Endothelial cell of hepatic sinusoid (primary cell): ENCODE measurements around the gene TRIM44.

Experiments used
- in situ Hi-C: cut with HindIII; loops from 2 replicates; pipeline ENCODE4 v1.10.0; 2017; ENCODE audit warnings: low sequenced_read_pairs

The TRIM44 gene

DNA sequence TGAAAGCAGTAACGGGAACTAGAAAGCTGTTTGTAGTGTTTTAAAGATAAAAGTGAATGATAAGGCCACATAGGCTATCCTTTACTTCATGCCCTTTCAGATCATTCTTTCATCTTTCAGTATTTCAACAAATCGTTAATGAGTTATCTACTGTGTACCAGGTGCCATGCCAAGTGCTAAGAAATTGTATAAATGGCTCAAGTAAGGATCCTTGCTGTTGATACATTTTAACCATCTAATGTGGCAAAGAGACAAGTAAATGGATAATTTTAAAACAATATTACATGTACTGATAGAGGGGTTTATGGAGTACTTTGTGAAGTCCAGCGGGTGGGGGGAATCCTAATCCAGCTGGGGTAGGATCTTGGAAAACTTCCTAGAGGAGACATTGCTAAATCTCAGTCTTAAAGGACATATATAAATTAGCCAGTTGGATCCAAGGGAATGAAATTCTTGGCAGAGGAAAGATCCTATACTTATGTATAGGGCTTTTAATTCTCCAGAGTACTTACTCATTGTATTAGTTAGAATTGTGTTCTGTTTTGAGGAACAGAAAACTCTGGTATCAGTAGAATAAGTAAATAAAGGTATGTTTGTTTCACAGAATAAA is 119.4 kb downstream of the TRIM44 start:
- in situ Hi-C loops = no loop called here

DNA sequence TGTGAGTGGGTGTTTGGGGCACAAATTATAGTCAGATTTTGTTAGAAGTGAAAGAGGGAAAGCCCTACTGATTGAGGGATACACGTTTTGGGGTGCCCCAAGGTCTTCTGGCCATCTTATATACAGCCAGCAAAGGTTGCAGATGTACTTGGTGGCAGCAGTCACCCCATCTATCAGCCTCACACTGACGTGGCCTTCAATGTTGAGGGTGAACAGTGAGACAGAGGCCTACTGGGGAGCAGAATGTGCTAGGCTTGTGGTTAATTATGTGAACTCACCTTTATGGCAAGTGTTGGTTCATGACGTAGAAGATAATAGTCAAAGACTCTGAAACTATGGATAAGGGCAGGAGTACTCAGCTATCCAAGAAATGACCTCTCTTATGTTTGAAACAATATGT is 121.2 kb downstream of the TRIM44 start:
- in situ Hi-C loops = no loop called here

DNA sequence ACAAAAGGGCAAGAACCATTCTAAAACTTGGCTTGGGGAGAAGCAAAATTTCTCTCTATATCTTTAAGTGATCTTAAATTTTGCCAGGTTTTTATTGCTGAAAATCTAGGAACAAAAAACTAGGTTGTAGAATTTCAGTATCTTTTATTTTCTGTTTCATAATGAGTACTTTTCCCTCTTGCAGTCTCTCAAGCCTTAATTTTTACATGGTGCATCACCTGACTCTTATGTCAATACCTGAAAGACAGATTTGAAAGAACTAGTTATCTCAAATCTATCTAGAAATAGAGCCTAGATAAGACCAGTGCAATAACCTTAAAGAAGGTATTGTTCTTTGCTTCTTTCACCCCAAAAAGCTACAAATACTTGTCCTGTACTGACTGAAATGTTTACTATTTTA is 122.1 kb downstream of the TRIM44 start:
- in situ Hi-C loops = no loop called here

DNA sequence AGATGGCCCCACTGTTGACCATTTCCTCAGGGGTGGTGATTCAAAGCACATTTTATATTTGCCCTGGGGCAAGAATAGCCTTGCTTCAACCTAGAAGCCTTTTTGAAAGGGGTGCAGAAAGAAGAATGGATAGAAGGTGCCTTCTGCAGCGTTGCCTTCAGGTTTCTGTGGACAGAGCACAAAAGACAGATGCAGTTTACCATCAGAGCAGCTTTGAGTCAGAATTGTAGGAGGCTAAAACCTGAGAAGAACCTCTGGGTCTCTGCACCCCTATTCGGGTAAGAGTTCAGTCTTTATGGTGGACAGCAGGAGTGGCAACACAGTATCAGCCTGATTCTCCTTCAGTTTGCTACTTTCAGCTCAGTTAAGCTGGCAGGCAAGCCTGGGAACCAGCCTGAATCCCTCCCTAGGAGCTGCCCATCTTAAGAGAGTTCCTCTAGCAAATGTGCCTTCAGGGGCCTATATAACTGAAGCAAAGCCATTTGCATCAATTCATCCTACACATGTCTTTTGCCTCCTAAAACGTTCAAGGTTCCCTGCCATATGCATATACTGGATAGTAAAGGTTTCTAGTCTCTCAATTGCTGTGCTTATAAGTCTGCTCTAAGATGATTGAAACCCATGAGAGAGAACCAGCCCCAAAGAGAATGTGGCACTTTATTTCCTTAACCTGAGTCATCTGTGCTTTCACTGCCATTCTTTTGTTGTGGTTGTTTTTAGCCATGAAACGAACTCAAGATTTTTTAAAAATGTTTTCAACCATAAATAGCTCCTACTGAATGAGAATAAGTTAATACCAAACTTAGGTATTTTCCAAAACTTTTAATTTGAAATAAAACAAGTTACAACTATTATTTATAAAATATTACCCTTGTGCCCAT is 123.0 kb downstream of the TRIM44 start:
- in situ Hi-C loops = no loop called here

DNA sequence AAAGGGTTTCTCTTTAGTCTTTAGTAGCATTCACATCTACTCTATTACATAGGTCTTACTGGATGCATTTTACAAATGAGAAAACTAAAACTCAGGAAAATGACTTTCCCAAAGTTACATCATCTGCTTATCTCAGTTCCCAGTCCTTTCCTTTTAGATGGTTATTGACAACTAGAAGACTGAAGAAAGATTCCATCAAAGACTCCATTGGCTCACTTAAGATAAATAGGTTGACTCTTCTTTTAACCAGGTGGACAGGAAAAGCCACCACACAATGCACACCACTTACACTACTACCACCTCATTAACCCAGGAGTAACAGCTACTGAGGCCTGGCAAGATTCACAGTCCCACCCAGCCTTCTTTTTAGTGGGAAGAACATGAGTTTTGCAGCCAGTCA is 123.6 kb downstream of the TRIM44 start:
- in situ Hi-C loops = no loop called here

DNA sequence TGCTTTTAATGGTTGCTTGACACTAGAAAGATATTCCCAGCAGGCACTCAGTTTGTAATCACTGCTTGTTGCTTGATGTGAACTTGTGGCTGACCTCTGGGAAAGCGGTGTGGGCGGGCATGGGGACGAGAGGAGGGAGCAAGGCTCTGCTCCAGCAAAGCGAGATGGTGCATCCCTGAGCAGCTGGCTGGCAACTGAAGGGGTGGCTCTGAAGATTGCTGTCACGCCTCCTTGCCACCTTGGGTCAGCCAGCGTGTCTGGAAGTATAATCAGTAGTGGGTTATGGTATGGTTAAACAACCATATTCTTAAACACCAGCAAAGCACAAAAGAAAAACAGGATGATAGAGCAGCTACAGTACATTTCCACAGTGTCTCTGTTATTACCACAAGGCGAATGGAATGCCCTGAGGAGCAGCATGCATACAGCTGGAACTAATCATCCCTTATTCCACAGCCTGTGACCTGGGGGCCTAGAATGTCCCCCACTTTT is 124.5 kb downstream of the TRIM44 start:
- in situ Hi-C loops = no loop called here

DNA sequence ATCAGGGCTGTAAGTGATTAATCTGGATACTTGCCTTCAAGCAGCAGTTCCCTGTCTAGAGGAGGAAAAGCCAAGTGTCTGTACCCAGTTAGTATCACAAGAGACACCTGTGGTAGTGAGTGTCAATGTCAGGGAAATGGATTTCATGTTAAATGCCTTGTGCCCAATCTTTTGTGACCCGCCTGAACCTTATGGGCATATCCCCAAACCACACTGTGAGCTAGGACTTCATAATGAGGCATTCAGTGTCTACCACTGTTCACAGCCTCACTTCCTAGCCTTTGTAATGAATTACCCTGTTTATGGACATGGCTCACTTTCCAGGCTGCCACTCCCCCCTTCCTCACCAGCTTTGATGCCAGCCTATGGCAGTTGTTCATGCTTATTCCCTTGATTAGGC is 125.1 kb downstream of the TRIM44 start:
- in situ Hi-C loops = no loop called here

DNA sequence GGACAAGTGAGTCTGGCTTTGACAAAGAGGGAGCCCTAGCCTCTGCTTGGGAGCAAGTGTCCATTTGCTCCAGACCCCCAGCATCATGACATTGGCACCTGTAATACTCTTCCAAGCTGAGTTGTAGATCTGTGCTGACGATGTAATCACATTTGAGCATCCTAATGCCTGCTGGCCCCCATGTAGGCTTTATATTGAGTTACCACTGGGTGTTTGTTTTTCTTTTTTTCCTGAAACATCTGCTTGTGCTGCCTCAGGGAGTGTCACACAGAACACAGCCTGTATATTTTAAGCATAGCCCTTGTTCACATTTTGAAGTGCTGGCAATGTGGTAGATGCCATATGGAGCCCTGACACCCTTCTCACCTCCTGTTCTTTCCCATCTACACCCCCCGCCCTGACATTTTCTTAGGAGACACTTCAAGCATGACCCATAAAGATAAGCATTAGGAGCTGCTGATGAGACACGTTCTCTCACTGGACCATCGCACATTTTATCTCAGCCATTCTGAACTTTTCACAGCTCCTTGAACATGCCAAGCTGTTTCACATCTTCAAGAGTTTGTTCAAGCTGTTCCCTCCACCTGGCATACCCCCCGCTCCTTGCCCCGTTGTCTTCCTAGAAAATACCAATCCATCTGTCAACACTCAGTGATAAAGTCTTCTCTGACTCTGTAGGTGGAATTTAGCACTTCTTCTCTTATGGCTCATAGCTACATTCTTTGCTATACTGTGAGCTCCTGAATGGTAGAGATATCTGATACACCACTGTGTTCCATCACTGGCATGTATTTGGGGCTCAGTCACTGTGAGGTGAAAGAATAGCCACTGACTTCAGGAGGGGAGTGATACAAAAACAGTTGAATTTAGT is 128.7 kb downstream of the TRIM44 start:
- in situ Hi-C loops = no loop called here

DNA sequence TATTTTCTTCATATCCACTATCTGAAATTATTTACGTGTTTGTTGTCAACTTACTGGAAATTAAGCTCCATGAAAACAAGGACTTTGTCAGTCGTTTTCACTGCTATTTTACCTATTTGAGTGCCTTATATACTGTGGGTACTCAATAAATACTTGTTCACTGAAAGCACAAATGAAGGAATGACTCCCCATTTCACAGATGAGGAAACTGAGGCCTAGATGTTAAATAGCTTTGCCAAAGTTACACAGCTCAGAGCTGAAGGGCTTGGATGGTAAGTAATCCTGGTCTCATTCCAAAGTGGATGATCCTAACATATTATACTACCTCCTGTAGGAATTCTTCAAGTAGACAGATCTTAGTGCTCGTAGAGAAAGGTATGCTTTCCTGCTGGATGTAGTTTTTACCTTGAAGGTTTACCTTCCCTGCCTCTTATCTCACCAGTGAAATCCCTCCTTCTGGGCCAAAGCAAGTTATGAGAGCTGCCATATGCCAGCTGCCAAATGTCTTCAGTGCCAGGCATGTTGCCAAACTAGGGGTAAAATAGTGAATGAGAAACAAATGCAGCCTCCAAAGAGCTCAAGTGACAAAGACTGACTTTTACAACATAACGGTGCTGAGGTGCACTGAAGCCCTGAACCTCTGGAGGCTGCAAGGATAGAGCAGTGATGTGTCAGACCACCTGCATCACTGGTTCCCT is 129.7 kb downstream of the TRIM44 start:
- in situ Hi-C loops = no loop called here

DNA sequence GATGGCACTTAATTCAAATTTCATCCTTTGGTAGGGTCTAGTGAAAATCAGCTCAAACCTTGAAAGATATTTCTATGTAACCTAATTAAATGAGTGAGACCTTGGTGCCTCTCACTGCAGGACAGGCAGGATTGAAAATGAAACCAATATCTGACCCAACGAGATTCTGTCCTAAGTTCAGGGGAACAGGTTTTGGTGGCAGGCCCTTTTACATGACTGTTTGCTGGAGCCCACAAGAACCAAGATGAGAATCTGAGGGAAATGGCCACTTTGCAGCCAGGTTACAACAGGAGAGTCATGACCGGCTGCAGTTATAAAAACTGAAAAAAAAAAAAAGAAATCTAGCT is 130.2 kb downstream of the TRIM44 start:
- in situ Hi-C loops = no loop called here

DNA sequence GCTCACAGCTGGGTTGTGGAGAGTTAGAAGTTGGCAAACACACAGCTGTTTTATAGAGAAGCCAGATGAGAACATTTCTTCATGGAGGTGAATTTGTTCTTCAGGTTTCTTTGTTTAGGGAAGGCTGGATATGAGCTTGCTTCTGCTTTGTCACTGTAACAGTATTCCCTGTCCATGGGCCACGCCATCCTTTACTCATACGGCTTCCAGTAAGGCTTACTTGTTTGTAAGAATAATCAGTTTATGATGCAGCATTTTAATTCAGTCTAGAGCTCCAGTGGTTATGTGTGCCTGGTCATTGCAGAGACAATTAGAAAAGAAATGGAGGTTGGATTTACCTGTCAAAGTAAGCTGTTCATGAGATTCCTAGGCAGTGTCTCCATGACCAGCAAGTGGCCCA is 131.8 kb downstream of the TRIM44 start:
- in situ Hi-C loops = no loop called here

DNA sequence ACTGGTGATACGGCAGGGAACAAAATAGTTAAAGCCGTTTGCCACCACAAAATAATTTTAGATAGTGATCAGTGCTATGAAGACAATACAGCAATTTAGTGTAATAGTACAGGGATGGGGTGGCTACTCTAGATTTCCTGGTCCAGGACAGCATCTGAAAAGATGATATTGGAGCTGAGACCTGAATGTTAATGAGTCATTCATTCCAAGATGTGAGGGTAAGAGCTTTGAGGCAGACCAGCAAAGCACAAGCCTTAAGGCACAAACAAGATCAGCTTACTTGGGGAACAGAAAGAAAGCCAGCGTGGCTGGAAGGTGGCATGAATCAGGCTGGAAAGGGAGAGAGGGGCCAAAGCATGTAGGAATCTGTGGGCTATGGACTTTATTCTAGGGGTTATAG is 132.3 kb downstream of the TRIM44 start:
- in situ Hi-C loops = no loop called here

DNA sequence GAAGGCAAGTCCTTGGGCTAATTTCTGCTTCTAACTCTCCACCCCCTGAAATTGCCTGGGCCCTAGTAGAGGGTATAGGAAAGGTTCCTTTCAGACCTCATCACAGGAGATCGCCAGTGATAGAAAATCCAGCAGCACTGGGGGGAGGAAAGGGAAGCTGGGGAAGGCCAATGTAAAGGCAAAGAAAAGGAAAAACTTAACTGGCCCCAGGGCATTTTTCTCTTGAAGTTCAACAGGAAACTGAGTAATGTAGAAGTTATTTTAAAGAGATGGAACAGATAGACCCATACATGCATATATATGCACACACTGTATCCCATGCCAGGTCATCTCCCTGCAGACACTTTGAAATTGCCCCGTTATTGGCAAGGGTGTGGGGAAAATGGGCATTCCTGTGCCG is 134.0 kb downstream of the TRIM44 start:
- in situ Hi-C loops = no loop called here

DNA sequence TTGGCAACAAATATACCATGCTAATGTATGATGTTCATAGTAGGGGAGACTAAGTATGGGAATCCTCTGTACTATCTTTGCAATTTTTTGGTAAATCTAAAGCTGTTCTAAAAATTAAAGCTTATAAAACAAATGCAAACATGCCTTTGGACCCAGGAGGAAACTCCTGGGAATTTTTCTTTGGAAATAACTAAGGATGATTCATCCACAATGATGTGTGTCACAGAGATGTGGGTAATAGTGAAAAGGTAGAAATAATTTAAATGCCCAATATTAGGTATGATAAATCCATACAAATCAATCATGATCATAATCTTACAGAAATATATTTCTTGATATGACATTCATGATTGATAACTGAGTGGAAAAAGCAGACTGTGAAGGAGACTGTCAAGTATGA is 135.8 kb downstream of the TRIM44 start:
- in situ Hi-C loops = no loop called here

DNA sequence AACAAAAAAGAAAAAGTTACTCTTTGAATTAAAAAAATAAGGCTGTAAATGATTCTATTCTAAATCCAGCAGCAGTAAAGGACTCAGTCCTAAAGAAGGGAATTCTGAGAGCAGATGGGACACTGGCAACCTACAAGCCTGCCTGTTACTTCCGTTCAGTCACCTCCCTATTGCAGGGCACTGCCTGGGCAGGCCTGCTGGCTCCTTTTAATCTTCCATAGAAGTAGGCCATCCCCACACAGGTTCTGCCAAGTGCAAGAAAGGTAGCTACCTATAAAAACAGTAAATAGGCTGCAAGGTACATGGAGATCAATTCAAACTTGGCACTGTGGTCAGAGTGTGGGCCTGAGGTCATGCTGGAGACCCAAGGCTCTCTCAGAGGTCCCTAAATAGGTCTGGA is 136.4 kb downstream of the TRIM44 start:
- in situ Hi-C loops = no loop called here

DNA sequence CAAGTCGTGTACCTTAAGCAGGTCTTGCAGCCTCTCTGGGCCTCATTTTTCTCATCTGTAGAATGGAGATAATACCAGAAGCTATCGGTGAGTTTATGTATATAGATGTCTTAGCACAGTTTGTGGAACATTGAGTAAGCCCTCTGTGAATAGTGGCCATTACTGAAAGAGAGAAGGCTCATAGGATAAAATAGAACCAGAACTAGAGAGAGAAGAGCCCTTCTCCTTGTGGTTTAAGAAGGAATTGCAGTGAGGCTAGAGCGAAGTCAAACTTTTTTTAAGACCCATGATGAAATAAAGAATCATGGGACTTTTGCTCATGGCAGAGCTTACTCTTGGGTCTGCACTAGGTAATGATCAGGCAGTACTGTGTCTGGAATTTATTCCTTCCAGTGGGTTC is 137.1 kb downstream of the TRIM44 start:
- in situ Hi-C loops = loop anchor here (5.0 to 25.0 kb wide), 2 partner anchors 58 to 162 kb away; no protein-coding TSS in a partner anchor

DNA sequence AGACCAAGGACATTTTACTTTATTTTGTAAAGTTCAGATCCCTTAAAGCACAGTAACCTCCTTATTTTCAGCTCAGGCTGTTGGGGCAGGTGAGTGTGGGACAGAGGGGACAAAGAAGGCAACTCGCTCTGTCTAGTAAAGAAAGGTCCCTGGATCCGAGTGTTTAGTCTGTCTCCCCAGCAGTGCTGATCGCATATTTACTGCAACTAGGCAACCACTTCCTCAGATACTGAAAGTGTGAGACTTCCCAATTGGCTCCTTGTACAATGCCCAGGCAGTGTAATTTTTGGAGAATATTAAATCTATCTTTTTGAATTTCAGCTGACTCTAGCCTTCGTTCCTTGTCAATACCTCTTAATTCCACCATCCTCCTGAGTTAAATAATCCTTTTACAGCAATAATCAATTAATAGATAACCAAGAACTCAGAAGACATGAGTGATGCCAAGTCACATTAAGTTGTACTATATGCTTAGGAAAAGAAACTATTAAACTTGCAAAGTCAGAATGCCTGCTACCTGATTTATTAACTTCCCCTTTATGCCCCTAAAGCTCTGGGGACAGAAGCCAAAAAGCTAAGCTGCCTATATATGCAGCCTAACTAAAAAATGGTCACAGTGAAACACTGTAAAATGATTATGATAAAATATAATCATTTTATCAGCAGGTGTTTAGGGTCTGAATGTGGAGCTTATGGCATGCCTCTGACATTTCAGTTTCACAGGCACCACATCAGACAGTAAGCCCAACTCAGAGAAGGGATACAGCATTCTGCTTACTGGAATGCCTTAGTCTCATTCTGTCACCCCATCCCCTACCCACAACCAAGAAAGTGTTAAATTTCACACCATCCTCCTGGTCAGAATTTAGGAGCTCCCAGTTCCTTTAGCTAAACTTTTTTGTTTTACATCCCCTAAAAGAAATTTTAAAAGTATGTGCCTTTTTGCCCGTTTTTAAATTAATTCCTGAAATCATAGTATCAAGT is 138.7 kb downstream of the TRIM44 start:
- in situ Hi-C loops = loop anchor here (5.0 to 25.0 kb wide), 2 partner anchors 56 to 164 kb away; no protein-coding TSS in a partner anchor

DNA sequence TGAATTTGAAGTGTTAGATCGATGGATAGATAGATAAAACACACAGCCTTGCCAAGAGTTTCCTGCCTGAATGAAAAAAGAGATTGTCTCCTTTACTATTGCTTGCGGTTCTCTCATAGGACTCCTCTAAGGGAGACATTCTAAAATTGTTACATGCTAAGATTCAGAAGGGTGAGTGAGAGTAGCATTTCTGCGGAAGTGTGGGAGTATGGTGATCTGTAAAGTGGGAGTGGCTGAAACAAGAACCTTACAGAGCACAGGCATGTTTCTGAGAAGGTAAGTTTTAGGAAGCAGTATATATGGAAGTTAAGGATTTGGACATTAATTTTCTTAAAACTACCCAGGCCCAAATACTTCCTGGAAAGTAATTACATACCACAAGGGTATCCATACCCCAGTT is 139.6 kb downstream of the TRIM44 start:
- in situ Hi-C loops = loop anchor here (5.0 to 25.0 kb wide), 2 partner anchors 55 to 165 kb away; no protein-coding TSS in a partner anchor

DNA sequence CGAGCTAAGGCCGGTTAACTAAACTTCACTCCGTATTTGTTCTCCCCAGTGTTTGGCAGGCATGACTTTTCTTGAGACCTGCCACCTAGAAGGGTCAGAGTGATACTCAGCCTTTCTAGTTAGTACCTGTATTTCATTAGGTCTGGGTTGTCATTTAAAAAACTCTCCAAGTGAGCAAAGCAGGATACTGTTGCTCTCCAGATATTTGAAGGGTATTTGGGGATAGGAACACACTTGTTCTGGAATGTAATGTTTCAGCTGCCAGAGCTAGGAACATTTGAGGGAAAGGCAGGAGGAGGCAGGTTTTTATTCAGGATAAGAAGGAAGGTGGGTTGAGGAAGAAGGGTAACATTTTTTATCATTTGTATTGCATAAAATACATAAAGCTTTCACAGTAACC is 140.1 kb downstream of the TRIM44 start:
- in situ Hi-C loops = loop anchor here (5.0 to 25.0 kb wide), 2 partner anchors 55 to 165 kb away; no protein-coding TSS in a partner anchor
